Trophoblast cell (in vitro differentiated cells and primary cell): ENCODE results near the gene PCP4L1.
"Not testable (repeated sequence)": the region's sequence is repeated elsewhere in the genome, so short reads cannot be mapped to it uniquely, and the experiment has no call there.

ENCODE experiments used
- DNase-seq, 2 donors: peaks; one replicate each; pipeline ENCODE4 v3.0.0-alpha.2; 2016
- H2AFZ ChIP-seq: 2 replicates; pipeline ENCODE4 v1.6.1; 2013; ENCODE audit warnings: low read length, moderate library complexity, mild to moderate bottlenecking; ENCODE audit not compliant: insufficient read depth, poor library complexity
- H2AK5ac ChIP-seq: 2 replicates; pipeline ENCODE4 v1.6.1; 2013; ENCODE audit warnings: mild to moderate bottlenecking, low read length
- H2BK120ac ChIP-seq: 2 replicates; pipeline ENCODE4 v1.6.1; 2013; ENCODE audit warnings: low read length, mild to moderate bottlenecking, moderate library complexity; ENCODE audit not compliant: insufficient read depth, poor library complexity
- H2BK12ac ChIP-seq: 2 replicates; pipeline ENCODE4 v1.6.1; 2013; ENCODE audit warnings: mild to moderate bottlenecking, low read length, moderate library complexity
- H2BK5ac ChIP-seq: 2 replicates; pipeline ENCODE4 v1.6.1; 2013; ENCODE audit warnings: low read length, low read depth, moderate library complexity, mild to moderate bottlenecking; ENCODE audit not compliant: poor library complexity
- H3K14ac ChIP-seq: 2 replicates; pipeline ENCODE4 v1.6.1; 2013; ENCODE audit warnings: mild to moderate bottlenecking, low read length
- H3K18ac ChIP-seq: 2 replicates; pipeline ENCODE4 v1.6.1; 2013; ENCODE audit warnings: mild to moderate bottlenecking, low read length
- H3K23ac ChIP-seq: 2 replicates; pipeline ENCODE4 v1.6.1; 2013; ENCODE audit warnings: low read length
- H3K27ac ChIP-seq: 2 replicates; pipeline ENCODE4 v1.5.1; 2013; ENCODE audit warnings: low read depth, mild to moderate bottlenecking, inconsistent platforms, low read length, moderate library complexity
- H3K27me3 ChIP-seq: 2 replicates; pipeline ENCODE4 v1.6.1; 2013; ENCODE audit warnings: inconsistent platforms, mild to moderate bottlenecking, low read length, moderate library complexity; ENCODE audit not compliant: insufficient read depth
- H3K36me3 ChIP-seq, 2 experiments: 1 replicate in 1 of 2; 2 replicates in 1 of 2; pipeline ENCODE4 v1.6.1; 2013; ENCODE audit warnings: low read length in 2 of 2, mild to moderate bottlenecking in 2 of 2, moderate library complexity in 1 of 2; ENCODE audit not compliant: insufficient read depth in 2 of 2, control insufficient read depth in 1 of 2
- H3K4ac ChIP-seq: 2 replicates; pipeline ENCODE4 v1.6.1; 2013; ENCODE audit warnings: low read depth, mild to moderate bottlenecking, low read length, moderate library complexity
- H3K4me1 ChIP-seq, 2 experiments: 1 replicate in 1 of 2; 2 replicates in 1 of 2; pipeline ENCODE4 v1.6.1; 2013; ENCODE audit warnings: low read length in 2 of 2, mild to moderate bottlenecking in 2 of 2, moderate library complexity in 1 of 2; ENCODE audit not compliant: insufficient read depth in 2 of 2, control insufficient read depth in 1 of 2
- H3K4me2 ChIP-seq: 2 replicates; pipeline ENCODE4 v1.6.1; 2013; ENCODE audit warnings: inconsistent platforms, mild to moderate bottlenecking, low read length, moderate library complexity
- H3K4me3 ChIP-seq: 2 replicates; pipeline ENCODE4 v1.5.1; 2013; ENCODE audit warnings: mild to moderate bottlenecking, low read depth, low read length, inconsistent platforms
- H3K79me1 ChIP-seq: one replicate; pipeline ENCODE4 v1.6.1; 2013; ENCODE audit warnings: low read length
- H3K79me2 ChIP-seq: 2 replicates; pipeline ENCODE4 v1.6.1; 2013; ENCODE audit warnings: low read length, mild to moderate bottlenecking; ENCODE audit not compliant: control insufficient read depth, insufficient read depth, poor library complexity
- H3K9ac ChIP-seq: 2 replicates; pipeline ENCODE4 v1.6.1; 2013; ENCODE audit warnings: mild to moderate bottlenecking, low read length
- H3K9me3 ChIP-seq: 2 replicates; pipeline ENCODE4 v1.6.1; 2013; ENCODE audit warnings: low read depth, mild to moderate bottlenecking, control low read depth, inconsistent platforms, low read length; ENCODE audit not compliant: insufficient read depth
- H4K12ac ChIP-seq: 2 replicates; pipeline ENCODE4 v1.6.1; 2013; ENCODE audit warnings: low read depth, mild to moderate bottlenecking, low read length, moderate library complexity
- H4K8ac ChIP-seq: 2 replicates; pipeline ENCODE4 v1.6.1; 2013; ENCODE audit warnings: low read depth, mild to moderate bottlenecking, low read length, moderate library complexity
- H4K91ac ChIP-seq: one replicate; pipeline ENCODE4 v1.6.1; 2013; ENCODE audit warnings: low read depth, mild to moderate bottlenecking, low read length, moderate library complexity
- WGBS: extraction: QIAGEN DNeasy Blood & Tissue Kit; methylation state at CpG from one replicate; pipeline ENCODE4 v1.1.7; 2013; ENCODE audit warnings: missing lambda C conversion rate; ENCODE audit not compliant: insufficient read length, insufficient coverage; ENCODE audit errors: extremely low coverage; 5-methylcytosine and 5-hydroxymethylcytosine counted together

The PCP4L1 gene

GRCh38 chr1:161220002-161220401, 38.5 kb upstream of the PCP4L1 start:
- H3K23ac ChIP-seq: no peak overlapping the region
- H2AK5ac ChIP-seq: no peak overlapping the region
- no peak overlapping the region for H2BK120ac ChIP-seq
- H3K27ac ChIP-seq: no peak overlapping the region
- H3K18ac ChIP-seq: no peak overlapping the region
- H3K14ac ChIP-seq: no peak overlapping the region
- DNase-seq: no peak
- no peak overlapping the region for H2BK5ac ChIP-seq
- H4K91ac ChIP-seq: no peak overlapping the region
- H3K79me1 ChIP-seq: peaks cover 26% of the 10 kb centered on the region
- WGBS: no CpG with 5 or more reads among the region's 5 CpGs
- H2AFZ ChIP-seq: no peak overlapping the region
- no peaks in the 10 kb centered on the region for H3K9me3 ChIP-seq
- H2BK12ac ChIP-seq: no peak overlapping the region
- no peak overlapping the region for H3K4me3 ChIP-seq
- no peaks in the 10 kb centered on the region for H3K27me3 ChIP-seq
- no peak overlapping the region for H3K4me2 ChIP-seq
- peaks cover 29 to 30% of the 10 kb centered on the region in 2 experiments for H3K4me1 ChIP-seq
- no peak overlapping the region for H4K12ac ChIP-seq
- H3K4ac ChIP-seq: no peak overlapping the region
- H4K8ac ChIP-seq: no peak overlapping the region
- H3K36me3 ChIP-seq: peaks cover 3% of the 10 kb centered on the region in 2 experiments
- no peak overlapping the region for H3K9ac ChIP-seq
- no peaks in the 10 kb centered on the region for H3K79me2 ChIP-seq

DNA sequence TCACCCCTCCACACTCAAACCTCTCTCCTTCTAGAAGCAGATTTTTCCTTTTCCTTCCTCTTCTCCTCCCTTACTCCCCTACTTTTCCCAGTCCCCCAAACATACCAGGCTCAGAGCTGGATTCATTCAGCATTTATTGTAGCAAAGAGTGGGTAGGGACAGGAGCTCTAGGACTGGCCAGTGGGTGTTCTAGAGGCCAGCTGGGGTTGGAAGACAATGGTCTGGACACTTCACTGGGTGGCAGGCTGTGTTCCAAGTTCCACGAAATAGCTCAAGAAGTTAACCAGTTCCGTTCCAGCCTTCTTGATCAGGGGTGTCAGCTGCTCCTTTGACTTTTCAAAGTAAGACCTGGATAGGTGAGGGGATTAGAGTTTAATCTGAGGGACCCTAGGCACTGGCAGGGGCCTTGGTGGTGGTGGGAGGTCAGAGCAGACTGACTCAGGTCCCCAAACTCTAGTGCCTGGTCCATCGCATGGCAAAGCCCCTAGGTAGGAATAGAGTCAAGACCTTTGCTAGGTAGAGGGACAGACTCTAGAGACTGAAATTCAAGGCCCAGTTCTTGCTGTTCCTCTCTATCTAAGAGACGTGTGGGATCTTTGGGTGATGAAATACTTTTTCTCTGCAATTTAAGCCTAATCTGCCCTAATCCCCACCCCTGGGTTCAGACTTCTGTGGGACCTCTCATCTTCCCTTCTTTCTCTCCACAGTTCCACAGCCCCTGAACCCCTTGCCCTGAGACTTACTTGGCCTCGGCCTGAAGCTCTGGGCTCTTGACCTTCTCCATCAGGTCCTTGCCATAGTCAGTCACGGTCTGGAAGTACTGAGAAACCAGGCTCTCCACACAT, 36.1 kb upstream of the PCP4L1 start:
- Histone ChIP-seq H3K79me2 (peaks cover 5% of the 10 kb centered on the region), H3K27ac (no peak overlapping the region), H3K14ac (no peak overlapping the region), H2AFZ (no peak overlapping the region), H3K27me3 (no peaks in the 10 kb centered on the region), H3K4me2 (no peak overlapping the region), H3K9ac (no peak overlapping the region), H3K79me1 (peaks cover 34% of the 10 kb centered on the region), H2BK120ac (no peak overlapping the region), H3K9me3 (no peaks in the 10 kb centered on the region), H3K4me3 (no peak overlapping the region), H2BK5ac (peak overlapping the region; percentile 43), H3K4me1 (peaks cover 33 to 36% of the 10 kb centered on the region in 2 experiments), H4K91ac (peak overlapping the region; percentile 43), H3K23ac (no peak overlapping the region), H2AK5ac (no peak overlapping the region), H2BK12ac (peak overlapping the region; percentile 77), H4K8ac (no peak overlapping the region), H3K4ac (no peak overlapping the region), H3K18ac (no peak overlapping the region), H3K36me3 (no peaks in the 10 kb centered on the region), H4K12ac (no peak overlapping the region)
- no peak for DNase-seq
- no CpG with 5 or more reads among the region's 6 CpGs for WGBS

DNA sequence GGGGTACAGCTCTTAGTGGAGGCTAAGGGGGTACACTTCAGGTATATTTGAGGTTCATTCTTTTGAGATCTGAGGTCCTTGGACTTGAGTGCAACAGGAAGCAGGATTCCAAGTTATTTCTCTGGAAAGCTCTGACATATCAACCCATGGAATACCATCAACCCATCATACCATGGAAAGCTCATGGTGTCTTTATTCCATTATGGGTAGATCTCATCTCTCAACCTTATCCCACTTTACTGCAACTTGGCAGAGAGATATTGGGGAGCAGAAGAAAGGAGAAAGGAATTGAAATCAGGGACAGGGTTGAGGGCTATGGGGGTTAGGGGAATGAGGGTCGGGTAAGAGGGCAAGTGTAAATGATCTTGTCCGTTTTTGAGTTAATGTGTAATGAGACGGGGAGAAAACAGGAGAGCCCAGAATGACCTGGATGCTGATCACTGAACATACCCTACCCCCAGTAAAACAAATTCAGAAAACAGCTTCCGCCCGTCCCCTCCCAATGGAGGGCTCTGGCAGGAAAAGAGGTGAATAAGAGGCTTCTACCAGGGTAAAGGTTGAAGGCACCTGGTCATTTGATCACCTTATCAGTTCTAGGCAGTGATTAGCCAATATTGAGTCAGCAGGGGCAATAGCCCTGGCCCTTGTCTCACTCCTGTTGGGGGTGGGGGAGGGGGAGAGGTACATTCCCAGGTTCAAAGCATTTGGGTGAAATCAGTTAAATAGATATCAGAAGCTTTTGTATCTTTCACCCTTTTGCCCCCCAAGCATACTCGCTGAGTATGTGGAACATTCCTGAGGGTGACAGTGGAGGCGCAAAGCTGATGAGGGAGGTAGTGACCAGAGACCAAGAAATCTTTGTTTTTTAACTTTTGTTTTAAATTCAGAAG, 34.5 kb upstream of the PCP4L1 start:
- peak overlapping the region; percentile 48 for H4K91ac ChIP-seq
- H3K27ac ChIP-seq: no peak overlapping the region
- H3K9ac ChIP-seq: no peak overlapping the region
- H4K8ac ChIP-seq: no peak overlapping the region
- H2BK12ac ChIP-seq: peak overlapping the region; percentile 68
- no peak for DNase-seq
- H2AFZ ChIP-seq: no peak overlapping the region
- H3K4ac ChIP-seq: no peak overlapping the region
- H3K9me3 ChIP-seq: no peaks in the 10 kb centered on the region
- H3K23ac ChIP-seq: no peak overlapping the region
- no peak overlapping the region for H2AK5ac ChIP-seq
- H2BK5ac ChIP-seq: no peak overlapping the region
- H3K36me3 ChIP-seq: peaks cover 4 to 10% of the 10 kb centered on the region in 2 experiments
- peaks cover 34 to 36% of the 10 kb centered on the region in 2 experiments for H3K4me1 ChIP-seq
- H3K4me2 ChIP-seq: no peak overlapping the region
- no peaks in the 10 kb centered on the region for H3K27me3 ChIP-seq
- WGBS: 100% methylated on average over 3 of the region's 7 CpGs
- no peak overlapping the region for H4K12ac ChIP-seq
- H3K79me1 ChIP-seq: peaks cover 30% of the 10 kb centered on the region
- no peak overlapping the region for H3K4me3 ChIP-seq
- no peak overlapping the region for H3K18ac ChIP-seq
- no peak overlapping the region for H3K14ac ChIP-seq
- peaks cover 5% of the 10 kb centered on the region for H3K79me2 ChIP-seq
- H2BK120ac ChIP-seq: peak overlapping the region; percentile 46

- DNase-seq, H2BK120ac ChIP-seq, H3K79me2 ChIP-seq, H3K4ac ChIP-seq, H4K8ac ChIP-seq, H2AFZ ChIP-seq, H3K23ac ChIP-seq, H3K27ac ChIP-seq, H2BK5ac ChIP-seq, H4K91ac ChIP-seq, H3K4me2 ChIP-seq, H2AK5ac ChIP-seq, H4K12ac ChIP-seq, H3K18ac ChIP-seq, H3K4me3 ChIP-seq, H3K27me3 ChIP-seq, H3K14ac ChIP-seq, H3K9me3 ChIP-seq, H2BK12ac ChIP-seq, H3K9ac ChIP-seq: not testable (repeated sequence)
- Histone ChIP-seq H3K4me1 (peaks cover 28 to 31% of the 10 kb centered on the region in 2 experiments), H3K36me3 (peaks cover 7 to 16% of the 10 kb centered on the region in 2 experiments), H3K79me1 (peaks cover 27% of the 10 kb centered on the region)
- no CpG with 5 or more reads among the region's 13 CpGs for WGBS
Measured at GRCh38 chr1:161224695-161225087, 33.9 kb upstream of the PCP4L1 start.
